HG03571 (cell line): ENCODE results near the gene NADK2.
"Not testable (repeated sequence)": the region's sequence is repeated elsewhere in the genome, so short reads cannot be mapped to it uniquely, and the experiment has no call there.

Experiments
- ATAC-seq: cut with Tn5 transposase; IDR thresholded peaks from one replicate; pipeline ENCODE4 v1.9.1; 2021; ENCODE audit not compliant: unreplicated experiment

The NADK2 gene

DNA sequence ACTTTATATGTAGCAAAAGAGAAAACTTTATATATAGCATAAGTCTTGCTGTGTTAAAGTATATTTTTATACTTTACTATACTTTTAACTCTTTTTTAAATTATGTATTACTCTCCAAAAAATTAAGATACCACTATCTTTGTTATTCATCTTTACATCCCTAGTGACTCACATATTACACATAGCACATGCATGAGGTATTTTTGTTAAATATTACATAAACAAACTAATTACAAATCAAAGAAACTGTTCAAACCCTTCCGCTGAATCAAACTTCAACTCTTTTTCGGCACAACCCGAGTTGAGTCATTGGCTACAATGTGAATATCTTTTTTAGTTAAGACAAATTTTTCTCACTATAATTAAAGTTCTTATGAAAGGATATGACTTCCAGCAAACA is 32.1 kb downstream of the NADK2 start:
- ATAC-seq: no peak

DNA sequence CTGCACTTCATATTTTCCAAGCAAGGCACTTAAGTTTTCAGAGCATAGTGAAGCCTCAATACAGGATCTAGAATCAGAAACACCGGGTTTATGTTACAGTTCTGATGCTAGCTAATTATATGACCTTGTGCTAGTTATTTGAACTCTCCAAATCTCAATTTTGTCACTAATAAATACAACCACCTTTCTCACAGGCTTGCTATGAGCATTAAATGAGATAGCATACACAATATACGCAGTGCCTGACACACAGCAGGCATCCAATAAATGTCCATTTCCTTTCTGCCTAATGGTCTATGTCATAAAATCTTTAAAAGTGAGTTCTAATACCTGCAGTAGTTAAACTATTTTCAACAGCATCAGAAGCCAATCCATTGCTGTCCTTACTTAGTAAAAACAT is 32.9 kb downstream of the NADK2 start:
- no peak for ATAC-seq

DNA sequence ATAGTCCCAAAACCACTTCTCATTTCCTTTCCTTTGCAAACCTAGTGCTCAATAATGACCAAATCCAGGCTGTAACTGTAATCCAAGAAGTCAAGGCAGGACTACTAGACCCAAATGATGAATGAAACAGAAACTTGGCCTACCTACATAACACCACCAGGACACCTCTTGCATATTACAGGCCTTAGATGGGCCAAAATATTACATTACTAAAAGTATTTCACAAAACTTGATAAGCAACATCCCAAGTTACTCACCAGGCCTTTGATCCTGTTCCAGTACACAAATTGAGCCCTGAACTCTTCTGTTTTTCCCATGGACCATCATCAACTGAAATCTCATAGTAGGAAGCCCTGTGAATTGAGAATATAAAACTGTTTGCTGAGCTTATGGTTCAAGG is 34.8 kb downstream of the NADK2 start:
- no peak for ATAC-seq

DNA sequence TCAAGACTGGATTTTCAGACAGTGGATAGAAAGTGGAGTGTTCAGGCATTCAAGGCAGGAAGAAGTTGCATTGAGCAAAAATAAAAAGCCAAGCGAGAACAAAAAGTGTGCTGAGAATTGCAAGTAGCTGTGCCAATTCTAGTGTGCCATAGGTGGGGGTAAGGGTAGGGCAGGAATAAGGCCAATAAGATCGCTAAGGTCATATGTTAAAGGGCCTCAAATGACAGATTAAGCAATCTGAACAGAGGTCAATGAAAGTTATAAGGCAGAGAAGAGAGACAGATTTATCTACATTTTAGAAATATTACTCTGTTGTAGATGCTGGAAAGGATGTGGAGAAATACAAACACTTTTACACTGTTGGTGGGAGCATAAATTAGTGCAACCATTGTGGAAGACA is 36.4 kb downstream of the NADK2 start:
- no peak for ATAC-seq

DNA sequence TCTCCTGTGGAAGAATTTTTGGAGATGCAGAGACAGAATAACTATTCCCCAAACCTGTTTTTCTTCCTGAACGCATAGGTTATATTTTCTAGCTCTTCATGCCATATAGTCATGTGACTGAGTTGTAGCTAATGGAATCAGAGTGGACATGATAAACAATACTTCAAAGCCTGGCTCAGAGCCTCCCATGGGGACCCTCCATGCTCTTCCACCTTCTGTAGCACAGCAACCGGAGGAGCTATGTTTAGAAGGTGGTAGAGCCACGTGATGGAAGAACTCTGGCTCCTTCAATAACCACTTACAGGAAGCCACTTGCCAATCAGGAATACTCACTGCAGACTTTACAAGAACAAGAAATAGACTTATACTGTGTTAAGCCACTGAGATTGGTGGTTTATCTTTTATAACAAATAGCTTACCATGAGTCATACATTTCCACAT is 39.2 kb downstream of the NADK2 start:
- ATAC-seq: no peak

DNA sequence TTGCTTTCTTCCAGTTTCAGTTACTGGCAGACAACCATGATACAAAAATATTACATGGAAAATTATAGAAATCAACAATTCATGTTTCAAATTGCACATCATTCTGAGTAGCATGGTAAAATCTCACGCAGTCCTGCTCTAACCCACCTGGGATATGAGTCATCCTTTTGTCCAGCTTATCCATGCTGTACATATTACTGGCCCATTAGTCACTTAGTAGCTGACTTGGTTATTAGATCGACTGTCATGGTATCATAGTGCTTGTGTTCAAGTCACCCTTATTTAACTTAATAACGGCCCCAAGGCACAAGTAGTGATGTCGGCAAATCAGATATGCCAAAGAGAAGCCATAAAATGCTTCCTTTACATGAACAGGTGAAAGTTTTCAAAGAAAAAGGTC is 41.2 kb downstream of the NADK2 start:
- ATAC-seq: no peak

DNA sequence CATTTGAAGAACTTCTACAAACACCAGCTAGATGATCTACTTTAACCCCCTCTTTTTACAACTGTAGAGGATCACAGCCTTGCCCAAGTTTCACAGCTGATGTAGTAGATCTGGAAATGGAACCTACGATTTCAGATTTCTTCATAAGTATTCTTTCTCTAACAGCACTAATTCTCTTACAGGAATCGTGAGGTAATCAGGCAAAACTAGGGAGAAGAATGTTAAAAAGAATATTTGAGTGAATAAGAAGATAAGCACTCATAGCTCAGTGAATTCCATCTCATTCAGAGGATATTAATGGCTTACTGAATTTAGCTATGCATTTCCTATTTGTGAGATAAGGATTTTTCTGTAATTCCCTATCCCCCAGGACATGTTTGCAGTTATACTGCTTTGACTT is 42.1 kb downstream of the NADK2 start:
- no peak for ATAC-seq

DNA sequence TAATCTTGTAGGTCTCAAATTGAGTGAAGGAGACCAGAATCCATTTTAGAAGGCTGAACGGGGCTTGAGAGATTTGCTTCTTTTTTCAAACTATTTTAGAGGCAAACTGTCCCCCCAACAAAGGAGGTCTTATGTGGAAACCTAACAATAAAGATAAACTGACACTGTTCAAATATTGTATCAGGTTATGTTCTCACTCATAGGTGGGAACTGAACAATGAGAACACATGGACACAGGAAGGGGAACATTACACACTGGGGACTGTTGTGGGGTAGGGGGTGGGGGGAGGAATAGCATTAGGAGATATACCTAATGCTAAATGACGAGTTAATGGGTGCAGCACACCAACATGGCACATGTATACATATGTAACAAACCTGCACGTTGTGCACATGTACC is 42.9 kb downstream of the NADK2 start:
- not testable (repeated sequence) for ATAC-seq

DNA sequence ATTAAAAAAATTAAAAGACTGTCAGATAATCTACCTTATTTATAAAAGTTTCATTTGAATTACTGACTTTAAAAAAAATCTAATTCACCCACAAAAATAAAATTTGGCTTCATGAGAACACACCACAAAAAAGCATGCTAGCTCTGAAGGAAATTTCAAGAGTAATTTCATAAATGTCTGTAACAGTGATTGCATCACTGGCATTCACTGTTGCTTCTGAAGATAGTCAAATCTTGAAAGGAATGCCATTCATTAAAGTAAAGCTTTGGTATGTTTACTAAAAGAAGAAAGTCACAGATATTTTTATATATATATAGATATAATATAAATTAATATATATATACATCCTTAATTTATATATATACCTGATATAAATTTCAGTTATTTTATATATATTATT is 43.4 kb downstream of the NADK2 start:
- ATAC-seq: no peak

DNA sequence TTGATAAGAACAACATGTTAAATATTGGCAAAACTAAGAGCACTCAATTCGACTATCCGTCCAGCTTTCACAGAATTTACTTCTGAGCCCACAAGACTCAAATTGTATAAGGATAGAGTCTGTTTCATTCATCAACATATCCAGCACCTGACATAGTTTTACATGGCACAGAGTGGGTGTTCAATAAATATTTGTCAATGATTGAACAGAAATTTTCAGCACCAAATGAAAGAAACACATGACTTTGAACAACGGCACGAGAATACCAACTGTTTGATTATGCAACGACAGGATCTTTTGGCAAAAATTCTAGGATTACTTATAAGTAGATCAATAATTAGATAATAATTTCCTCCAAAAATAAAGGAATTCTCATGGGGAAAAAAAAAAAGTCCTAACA is 48.0 kb downstream of the NADK2 start:
- no peak for ATAC-seq

DNA sequence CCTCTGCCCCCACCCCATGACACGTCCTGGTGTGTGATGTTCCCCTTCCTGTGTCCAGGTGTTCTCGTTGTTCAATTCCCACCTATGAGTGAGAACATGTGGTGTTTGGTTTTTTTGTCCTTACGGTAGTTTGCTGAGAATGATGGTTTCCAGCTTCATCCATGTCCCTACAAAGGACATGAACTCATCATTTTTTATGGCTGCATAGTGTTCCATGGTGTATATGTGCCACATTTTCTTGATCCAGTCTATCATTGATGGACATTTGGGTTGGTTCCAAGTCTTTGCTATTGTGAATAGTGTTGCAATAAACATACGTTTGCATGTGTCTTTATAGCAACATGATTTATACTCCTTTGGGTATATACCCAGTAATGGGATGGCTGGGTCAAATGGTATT is 57.3 kb downstream of the NADK2 start:
- not testable (repeated sequence) for ATAC-seq

DNA sequence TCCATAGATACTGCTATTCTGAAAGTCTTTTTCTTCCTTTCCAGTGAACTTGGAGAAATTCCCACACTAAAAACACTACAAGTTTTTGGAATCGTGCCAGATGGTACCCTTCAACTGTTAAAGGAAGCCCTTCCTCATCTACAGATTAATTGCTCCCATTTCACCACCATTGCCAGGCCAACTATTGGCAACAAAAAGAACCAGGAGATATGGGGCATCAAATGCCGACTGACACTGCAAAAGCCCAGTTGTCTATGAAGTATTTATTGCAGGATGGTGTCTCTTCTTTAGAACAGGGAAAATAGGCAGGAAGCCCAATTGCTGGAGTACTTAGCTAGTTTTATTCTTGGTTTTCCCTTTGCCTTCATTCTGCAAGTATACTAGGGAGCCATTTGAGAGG is 60.0 kb downstream of the NADK2 start:
- no peak for ATAC-seq

DNA sequence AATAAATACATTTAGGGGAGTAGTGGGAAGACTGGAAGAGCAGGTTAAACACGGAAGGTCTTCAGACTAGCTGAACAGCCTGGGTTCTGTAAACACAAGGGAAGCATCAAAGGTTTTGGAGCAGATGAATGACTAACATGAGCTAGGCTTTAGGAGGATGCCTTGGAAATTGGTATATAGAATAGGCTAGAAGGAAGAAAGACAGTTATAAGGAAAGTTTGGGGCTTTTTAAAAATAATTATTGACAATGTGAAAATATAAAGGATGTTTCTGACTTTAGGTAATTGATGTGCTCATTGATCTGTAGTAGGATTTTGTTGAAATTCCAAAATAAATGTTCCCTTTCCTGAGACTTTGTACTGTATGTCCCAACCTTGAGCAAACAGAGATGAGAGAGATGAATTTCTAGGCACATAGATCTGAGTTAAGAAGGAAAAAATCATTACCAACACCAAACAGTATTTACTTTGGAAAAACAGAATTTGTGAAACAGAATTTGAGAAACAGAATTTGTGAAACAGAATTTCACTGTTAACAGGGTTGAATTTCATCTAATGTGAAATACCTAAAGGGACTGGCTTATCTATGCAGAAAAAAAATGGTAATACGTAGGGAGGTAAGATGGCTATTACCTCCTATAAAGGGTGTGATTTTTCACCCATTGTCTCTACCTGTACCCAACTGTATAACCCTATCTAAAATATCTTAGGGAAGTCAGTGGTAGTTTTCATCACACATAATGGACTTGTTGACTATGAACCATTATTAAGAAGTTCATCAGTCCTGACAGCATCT is 61.0 kb downstream of the NADK2 start:
- ATAC-seq: no peak

DNA sequence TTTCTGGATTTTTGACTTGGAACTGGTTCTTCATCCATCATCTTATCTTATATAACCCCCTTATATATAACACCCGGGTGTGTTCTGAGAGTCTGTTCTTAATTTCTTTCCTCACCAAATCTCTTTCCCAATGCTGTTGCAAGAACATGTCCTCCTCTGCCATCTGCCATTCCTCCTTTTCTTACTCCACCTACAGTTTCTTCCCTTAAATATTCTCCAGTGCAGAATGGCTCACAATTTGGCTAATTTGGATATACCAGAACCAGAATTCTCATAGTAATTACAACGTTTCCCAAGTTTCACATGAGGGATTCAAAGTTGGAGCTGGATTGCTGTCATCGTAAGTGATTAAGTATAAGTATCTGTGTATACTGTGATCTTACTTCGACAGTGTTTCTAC is 61.8 kb downstream of the NADK2 start:
- ATAC-seq: no peak

DNA sequence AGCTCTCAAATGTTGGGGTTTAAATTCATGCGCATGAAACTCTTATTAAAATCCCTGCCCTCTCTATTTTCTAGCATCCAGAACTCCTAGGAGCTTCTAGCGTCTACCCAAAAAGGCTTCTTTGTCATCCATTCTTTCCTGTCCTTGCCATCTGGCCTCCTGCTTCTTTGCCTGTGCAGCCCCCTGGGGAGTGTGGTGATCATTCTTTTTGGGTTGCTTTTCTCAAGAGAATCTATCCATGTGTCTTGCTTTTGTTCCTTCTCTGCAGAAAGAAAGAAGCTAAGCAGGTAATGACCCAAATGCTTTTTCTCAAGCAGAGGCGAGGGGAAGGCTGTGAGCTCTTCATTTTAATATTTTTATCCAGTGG is 63.2 kb downstream of the NADK2 start:
- no peak for ATAC-seq

DNA sequence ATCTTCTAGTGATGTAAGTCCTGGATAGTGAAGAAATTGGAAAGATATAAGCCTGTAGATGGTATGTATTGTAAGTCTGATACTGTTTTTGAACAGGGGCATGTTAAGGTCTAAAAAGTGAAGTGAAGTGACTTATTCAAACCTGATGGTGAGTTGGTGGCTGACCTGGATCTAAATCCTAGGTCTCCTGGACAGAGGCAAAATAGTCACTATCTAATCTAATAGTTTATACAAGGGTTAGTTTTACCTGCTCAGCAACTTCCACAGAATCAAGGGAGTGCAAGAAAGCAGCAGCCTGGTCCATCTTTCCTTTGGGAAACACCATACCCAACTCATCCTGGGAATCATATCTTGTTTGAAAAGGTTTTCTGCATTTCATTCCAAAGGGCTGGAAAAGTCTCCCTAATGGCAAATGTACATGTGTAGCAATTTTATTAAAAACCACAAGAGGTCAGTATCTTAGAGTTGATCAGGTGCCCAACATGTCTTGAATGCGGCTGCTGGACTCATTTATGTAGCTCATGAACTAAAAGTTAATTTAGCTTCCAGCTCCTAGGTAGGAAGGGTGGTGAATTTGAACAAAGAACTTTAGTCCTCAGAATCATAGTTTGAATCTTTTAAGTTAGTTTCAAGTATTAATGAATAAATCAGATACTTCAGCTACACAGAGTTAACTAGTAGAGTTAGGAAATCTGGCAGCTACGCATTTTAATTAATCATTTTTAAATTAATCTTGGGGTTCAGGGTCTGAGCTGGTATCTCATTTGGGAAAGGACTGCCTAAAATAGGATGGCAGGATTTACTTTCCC is 63.8 kb downstream of the NADK2 start:
- no peak for ATAC-seq

DNA sequence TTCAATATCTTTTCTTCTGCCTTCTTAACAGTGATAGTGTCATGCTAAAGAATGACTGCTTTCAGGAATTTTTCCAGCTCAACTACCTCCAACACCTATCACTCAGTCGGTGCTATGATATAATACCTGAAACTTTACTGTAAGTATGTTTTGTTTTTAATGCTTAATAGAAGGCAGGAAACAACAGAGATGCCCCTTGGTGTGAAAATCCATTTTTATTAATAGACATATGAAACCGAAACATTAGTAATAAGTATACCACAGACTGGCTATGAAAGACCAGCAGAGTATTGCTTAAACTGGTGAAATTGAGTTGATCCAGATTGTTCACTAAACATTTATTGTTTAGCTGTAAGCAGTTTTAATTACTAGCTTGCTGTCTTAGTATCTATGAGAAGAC is 64.6 kb downstream of the NADK2 start:
- ATAC-seq: peak; percentile 98

DNA sequence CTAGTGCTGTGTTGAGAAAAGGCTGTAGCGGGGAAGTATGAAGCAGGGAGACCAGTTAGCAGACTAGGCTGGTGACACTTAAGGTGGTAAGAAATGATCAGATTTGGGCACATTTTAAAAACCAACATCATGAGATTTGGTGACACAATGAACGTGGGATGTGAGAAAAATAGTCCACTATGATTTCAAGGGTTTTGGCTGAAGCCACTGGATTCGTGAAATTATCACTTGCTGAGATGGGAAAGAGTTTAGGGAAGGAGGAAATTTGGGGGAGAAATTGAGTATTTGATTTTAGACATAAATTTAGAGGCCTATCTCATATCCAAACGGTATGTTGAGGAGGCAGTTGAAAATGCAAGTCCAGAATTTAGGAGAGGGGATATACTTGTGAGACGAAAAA is 66.7 kb downstream of the NADK2 start:
- no peak for ATAC-seq

DNA sequence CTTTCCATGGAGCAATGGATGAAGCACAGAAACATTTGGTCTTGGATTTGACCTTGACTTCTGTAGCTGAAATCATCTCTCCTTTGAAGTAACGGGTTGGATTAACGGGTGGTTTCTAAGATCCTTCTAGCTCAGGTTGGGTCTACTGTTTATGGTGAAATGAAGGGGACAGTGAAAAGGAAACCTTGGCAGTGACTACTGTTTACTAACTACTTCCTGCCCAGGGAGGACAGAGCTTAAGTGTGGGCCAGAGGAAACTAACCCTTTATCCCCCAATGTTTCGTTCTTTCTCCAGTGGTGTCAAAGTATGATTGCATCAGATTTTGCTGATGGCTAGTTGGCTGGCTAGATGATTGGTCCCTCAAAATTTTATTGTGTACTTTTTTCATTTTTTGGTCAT is 67.6 kb downstream of the NADK2 start:
- ATAC-seq: no peak

DNA sequence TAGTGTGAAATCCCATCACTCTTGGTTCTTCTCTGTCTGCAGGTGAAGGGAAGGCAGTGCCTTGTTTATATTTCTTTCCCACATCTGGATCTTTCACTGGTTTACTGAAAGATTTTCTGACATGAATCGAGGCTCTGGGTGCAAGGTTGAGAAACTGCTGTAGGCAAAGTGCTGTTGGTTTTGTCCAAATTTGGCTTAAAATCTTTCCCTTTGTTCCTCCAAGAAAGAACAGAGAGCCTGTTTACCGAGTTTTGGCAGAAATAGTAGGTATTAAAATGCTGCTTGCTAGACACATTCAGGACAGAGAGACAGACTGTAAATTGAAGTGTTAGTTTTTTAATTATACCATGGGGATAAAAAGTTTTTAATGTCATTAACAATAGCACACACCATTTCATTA is 68.3 kb downstream of the NADK2 start:
- ATAC-seq: no peak

DNA sequence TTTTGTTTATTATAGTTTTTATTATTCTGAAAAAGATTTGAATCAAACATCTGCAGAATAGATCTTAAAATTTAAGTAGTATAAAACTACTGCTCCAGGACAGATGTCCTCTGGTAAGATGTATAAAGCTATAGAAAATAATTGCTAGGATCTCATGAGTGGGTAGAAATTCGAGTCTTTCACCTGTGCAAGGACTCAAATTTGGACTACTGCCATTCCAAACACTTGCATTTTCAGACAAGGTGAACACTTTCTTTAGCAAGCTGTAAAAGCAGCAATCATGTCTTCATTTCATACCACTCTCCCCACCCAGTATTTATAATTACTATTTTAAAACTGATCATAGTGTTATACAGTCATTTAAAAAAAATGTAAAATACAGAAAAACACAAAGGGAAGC is 69.1 kb downstream of the NADK2 start:
- no peak for ATAC-seq

DNA sequence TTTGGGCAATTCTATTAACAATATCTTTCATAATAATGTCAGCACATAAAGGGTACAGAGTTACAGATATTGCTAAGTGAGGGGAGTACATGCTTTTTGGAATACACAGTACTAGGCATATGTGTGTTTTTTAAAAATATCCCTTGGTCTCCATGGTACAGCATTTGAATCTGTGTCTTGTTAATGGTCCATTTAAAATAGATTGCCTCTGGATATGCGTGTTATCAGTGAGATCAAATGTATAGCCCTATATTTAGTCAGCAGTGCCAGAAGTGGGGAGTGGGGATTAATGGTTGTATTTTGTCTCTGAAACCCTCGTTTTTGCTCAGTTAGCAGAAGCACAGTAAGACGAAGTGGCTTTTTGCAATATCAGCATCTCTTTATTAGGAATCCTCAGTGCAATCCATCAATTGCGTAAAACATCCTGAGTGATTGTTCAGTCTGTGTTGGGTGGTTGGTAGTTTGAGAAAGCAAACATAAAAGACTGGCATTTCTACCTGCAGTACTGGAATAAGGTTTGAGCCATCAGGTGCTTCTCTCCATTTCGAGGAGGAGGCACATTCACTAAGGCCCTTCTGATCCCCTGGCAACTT is 70.8 kb downstream of the NADK2 start:
- no peak for ATAC-seq
